ENCODE results near the gene HSPA6.
"Not testable (repeated sequence)": the region's sequence is repeated elsewhere in the genome, so short reads cannot be mapped to it uniquely, and the experiment has no call there.

GRCh38 chr1:161532644-161533567, 8.6 kb downstream of the HSPA6 start:
- not testable (repeated sequence) for TF ChIP-seq ZNF274 (IDR thresholded peaks at IDR 0.05; ENCODE audit: low read depth, low read length); YY1 (IDR thresholded peaks at IDR 0.05; ENCODE audit: insufficient read depth, insufficient read length); SUZ12 (IDR thresholded peaks at IDR 0.05; ENCODE audit: extremely low read depth, insufficient read depth, insufficient read length)

Data from NT2/D1 (cell line).